Karpas-422 (cell line): ENCODE data around the gene MZT1. TPM values are rescaled to one million over a fixed set of nuclear protein-coding genes. Genes with fewer than 3 reads are reported as not detected.

ENCODE experiments used
- DNase-seq: peaks from one replicate; pipeline ENCODE4 v3.0.0-alpha.2; 2015
- H2AFZ ChIP-seq: fragments of 200-600 bp; sonication (generic); 2 replicates; pipeline ENCODE4 v1.6.1; 2014; ENCODE audit warnings: antibody characterized with exemption, low read length, mixed read lengths
- H3K27ac ChIP-seq: fragments of 200-600 bp; sonication (generic); 2 replicates; pipeline ENCODE4 v1.5.1; 2014; ENCODE audit warnings: mild to moderate bottlenecking, low read length, moderate library complexity
- H3K27me3 ChIP-seq: fragments of 200-600 bp; sonication (generic); 2 replicates; pipeline ENCODE4 v1.6.1; 2014; ENCODE audit warnings: low read length, mixed read lengths
- H3K36me3 ChIP-seq: fragments of 200-600 bp; sonication (generic); 2 replicates; pipeline ENCODE4 v1.6.1; 2014; ENCODE audit warnings: low read length, mixed read lengths; ENCODE audit not compliant: insufficient read depth
- H3K4me1 ChIP-seq: fragments of 200-600 bp; sonication (generic); 2 replicates; pipeline ENCODE4 v1.6.1; 2014; ENCODE audit warnings: mild to moderate bottlenecking, low read length, mixed read lengths
- H3K4me2 ChIP-seq: fragments of 200-600 bp; sonication (generic); 2 replicates; pipeline ENCODE4 v1.6.1; 2014; ENCODE audit warnings: low read length, low read depth, mild to moderate bottlenecking; ENCODE audit not compliant: poor library complexity, severe bottlenecking
- H3K4me3 ChIP-seq: fragments of 200-600 bp; sonication (generic); 2 replicates; pipeline ENCODE4 v1.5.1; 2014; ENCODE audit warnings: mild to moderate bottlenecking, antibody characterized with exemption, low read length, mixed read lengths
- H3K79me2 ChIP-seq: fragments of 200-600 bp; sonication (generic); 2 replicates; pipeline ENCODE4 v1.6.1; 2014; ENCODE audit warnings: mild to moderate bottlenecking, low read length, mixed read lengths
- H3K9ac ChIP-seq: fragments of 200-600 bp; sonication (generic); 2 replicates; pipeline ENCODE4 v1.6.0; 2014; ENCODE audit warnings: low read length
- H3K9me2 ChIP-seq: fragments of 200-600 bp; sonication (generic), shearing (Covaris generic); replicated peaks from 2 replicates; pipeline ENCODE4 v1.6.0; 2014; ENCODE audit warnings: mild to moderate bottlenecking, low read length, moderate library complexity; ENCODE audit not compliant: insufficient read depth
- H3K9me3 ChIP-seq: fragments of 300-700, 200-600 bp; sonication (generic); 2 replicates; pipeline ENCODE4 v1.6.1; 2014; ENCODE audit warnings: low read length, mixed read lengths
- H4K20me1 ChIP-seq: fragments of 200-600 bp; sonication (generic); 2 replicates; pipeline ENCODE4 v1.6.1; 2014; ENCODE audit warnings: mild to moderate bottlenecking, antibody characterized with exemption, low read length, low read depth; ENCODE audit not compliant: insufficient read depth
- small RNA-seq: library from RNA; depleted of rRNA; stranded (forward); fragments of <200 nt; gene quantifications from one replicate; pipeline ENCODE3, GENCODE V24; 2014
- total RNA-seq: library from RNA; depleted of rRNA; stranded (reverse); fragments of >200 nt; shearing (Covaris generic); gene quantifications from 2 replicates; pipeline ENCODE4 v1.2.3, GENCODE V29; 2014; ENCODE audit warnings: low replicate concordance; rRNA removed

The MZT1 gene
- total RNA-seq, 1 experiment from 2014 or later, result 67.4 TPM

- Histone ChIP-seq H3K4me1 (no peaks in the 10 kb centered on the region), H3K4me2 (no peak overlapping the region), H3K4me3 (no peak overlapping the region), H3K9ac (no peak overlapping the region), H2AFZ (no peak overlapping the region), H3K9me3 (no peaks in the 10 kb centered on the region), H3K79me2 (no peaks in the 10 kb centered on the region), H3K27me3 (no peaks in the 10 kb centered on the region), H3K27ac (no peak overlapping the region), H4K20me1 (no peaks in the 10 kb centered on the region), H3K9me2 (no peaks in the 10 kb centered on the region), H3K36me3 (no peaks in the 10 kb centered on the region)
- no peak for DNase-seq
These were observed 50.0 kb downstream of the MZT1 start for GRCh38 chr13:72677431-72677830.

- Histone ChIP-seq H3K9me3 (no peaks in the 10 kb centered on the region), H3K4me2 (no peak overlapping the region), H3K27me3 (no peaks in the 10 kb centered on the region), H3K9ac (no peak overlapping the region), H4K20me1 (no peaks in the 10 kb centered on the region), H3K9me2 (no peaks in the 10 kb centered on the region), H2AFZ (no peak overlapping the region), H3K27ac (no peak overlapping the region), H3K79me2 (no peaks in the 10 kb centered on the region), H3K4me3 (no peak overlapping the region), H3K4me1 (no peaks in the 10 kb centered on the region), H3K36me3 (no peaks in the 10 kb centered on the region)
- no peak for DNase-seq
These were observed 61.0 kb downstream of the MZT1 start for GRCh38 chr13:72666391-72666790.

- no peaks in the 10 kb centered on the region for H3K4me1 ChIP-seq
- no peaks in the 10 kb centered on the region for H3K9me2 ChIP-seq
- no peaks in the 10 kb centered on the region for H3K36me3 ChIP-seq
- H3K4me2 ChIP-seq, result no peak overlapping the region
- no peaks in the 10 kb centered on the region for H4K20me1 ChIP-seq
- no peaks in the 10 kb centered on the region for H3K27me3 ChIP-seq
- H3K27ac ChIP-seq, result no peak overlapping the region
- no peak overlapping the region for H3K4me3 ChIP-seq
- no peaks in the 10 kb centered on the region for H3K9me3 ChIP-seq
- no peaks in the 10 kb centered on the region for H3K79me2 ChIP-seq
- no peak overlapping the region for H2AFZ ChIP-seq
- DNase-seq, result no peak
- no peak overlapping the region for H3K9ac ChIP-seq
These were observed 64.9 kb downstream of the MZT1 start for GRCh38 chr13:72662548-72662947.

Small RNAs within 50 kb of the gene (small RNA-seq; reads per million reads assigned to genes)
- not detected for gene RNU6-80P

Other genes with a start within 250 kb of the MZT1 start
- 15.8 and 42.3 TPM in 2 replicates for gene BORA, start 294 bp upstream of the MZT1 start, total RNA-seq
- 27.9 and 40.1 TPM in 2 replicates for gene DIS3, start 54.3 kb upstream of the MZT1 start, total RNA-seq
- 27.8 and 39.1 TPM in 2 replicates for gene PIBF1, start 54.5 kb upstream of the MZT1 start, total RNA-seq